DMS153 (cell line): ENCODE results near the gene ADSS1.
"Not testable (repeated sequence)": the region's sequence is repeated elsewhere in the genome, so short reads cannot be mapped to it uniquely, and the experiment has no call there.

Experiments
- DNase-seq: peaks from one replicate; lab custom pipeline; 2025; lab: John Stamatoyannopoulos, UW

The ADSS1 gene

GRCh38 chr14:104734601-104734990 lies 10.6 kb downstream of the ADSS1 start:
- no peak for DNase-seq

DNA sequence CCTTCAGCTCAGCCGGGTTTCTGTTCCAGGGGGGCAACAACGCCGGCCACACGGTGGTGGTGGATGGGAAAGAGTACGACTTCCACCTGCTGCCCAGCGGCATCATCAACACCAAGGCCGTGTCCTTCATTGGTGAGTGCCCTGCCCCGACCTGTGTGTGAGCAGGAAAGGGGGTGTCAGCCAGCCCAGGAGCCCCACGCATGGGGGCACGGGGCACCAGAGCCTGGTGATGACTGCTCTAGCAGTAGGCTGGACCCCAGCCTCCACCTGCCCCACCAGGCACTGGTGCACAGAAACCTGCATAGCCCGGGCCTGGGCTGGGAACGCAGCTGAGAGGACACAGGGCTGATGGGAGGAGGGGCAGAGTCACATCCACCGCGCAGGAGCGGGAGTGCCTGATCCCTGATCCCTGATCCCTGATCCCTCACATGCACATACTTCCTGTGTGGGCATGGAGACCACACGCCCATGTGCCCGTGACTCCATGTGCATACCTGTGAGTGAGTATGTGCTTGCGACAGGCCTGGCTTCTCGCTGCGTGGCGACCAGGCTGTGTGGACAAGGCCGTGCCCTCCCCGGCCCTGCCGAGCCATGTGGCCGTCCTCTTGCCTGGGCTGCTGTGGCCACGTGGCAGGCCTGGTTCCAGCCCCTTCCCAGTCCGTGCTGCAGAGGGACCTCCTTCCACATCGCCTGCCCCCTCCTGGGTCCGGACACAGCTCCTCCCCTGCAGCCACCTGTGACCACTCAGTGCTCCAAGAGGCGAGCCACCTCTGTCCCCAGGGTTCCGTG lies 11.2 kb downstream of the ADSS1 start:
- no peak for DNase-seq

DNA sequence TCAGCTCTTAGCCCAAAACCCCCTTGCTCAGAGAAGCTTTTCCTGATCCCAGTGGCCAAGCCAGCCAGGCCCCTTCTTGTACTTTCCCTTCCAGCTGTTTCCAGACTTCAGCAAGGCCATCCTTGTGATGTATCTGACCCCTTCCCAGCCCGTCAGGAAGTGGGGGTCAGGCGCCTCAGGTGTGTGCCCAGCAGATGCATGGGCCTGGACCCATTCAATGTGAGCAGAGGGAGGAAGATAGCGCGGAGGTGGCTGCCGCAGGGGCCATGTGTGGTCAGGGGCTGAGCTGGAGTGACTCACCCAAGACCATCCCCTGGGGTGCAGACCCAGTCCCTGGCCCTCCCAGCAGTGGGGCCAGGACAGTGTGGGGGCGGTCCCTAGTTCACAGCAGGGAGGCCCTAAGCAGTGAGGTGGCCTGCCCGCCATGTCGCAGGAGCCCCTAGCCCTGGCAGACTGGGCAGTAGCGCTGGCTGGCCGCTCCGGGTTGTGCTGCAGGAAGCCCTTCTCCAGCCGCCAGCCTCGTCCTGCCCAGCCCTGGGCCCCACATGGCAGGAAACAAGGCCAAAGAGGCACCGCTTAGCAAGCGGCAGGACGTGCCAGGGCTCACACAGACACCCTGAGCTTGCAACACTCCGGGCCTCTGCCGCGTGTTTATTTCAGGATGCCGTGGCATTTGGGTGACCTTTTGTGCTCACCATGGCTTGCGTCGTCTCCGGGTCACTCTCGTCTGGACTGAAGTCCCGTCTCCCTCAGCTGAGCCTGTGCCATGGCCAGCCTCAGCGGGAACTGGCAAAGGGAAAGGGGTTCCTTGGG lies 12.0 kb downstream of the ADSS1 start:
- peak; percentile 5 for DNase-seq

GRCh38 chr14:104738375-104739019 lies 14.5 kb downstream of the ADSS1 start:
- DNase-seq: no peak

DNA sequence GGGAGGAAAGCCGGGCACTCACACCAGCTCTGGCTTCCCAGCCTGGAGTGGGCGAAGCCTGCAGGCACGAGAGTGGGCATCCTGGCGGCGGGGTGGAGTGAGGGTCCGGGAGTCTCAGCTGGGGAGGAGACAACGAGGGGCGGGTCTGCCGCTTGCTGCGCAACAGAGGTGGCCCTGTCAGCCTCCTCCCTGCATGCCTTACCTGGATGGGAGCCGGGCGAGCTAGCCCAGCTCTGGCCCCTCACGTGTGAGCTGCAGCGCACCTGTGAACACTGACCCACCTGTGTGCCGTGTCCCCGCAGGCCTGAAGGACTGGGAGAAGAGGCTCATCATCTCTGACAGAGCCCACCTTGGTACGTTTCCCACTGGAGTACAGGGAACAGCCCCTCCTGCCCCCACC lies 15.0 kb downstream of the ADSS1 start:
- DNase-seq: no peak

DNA sequence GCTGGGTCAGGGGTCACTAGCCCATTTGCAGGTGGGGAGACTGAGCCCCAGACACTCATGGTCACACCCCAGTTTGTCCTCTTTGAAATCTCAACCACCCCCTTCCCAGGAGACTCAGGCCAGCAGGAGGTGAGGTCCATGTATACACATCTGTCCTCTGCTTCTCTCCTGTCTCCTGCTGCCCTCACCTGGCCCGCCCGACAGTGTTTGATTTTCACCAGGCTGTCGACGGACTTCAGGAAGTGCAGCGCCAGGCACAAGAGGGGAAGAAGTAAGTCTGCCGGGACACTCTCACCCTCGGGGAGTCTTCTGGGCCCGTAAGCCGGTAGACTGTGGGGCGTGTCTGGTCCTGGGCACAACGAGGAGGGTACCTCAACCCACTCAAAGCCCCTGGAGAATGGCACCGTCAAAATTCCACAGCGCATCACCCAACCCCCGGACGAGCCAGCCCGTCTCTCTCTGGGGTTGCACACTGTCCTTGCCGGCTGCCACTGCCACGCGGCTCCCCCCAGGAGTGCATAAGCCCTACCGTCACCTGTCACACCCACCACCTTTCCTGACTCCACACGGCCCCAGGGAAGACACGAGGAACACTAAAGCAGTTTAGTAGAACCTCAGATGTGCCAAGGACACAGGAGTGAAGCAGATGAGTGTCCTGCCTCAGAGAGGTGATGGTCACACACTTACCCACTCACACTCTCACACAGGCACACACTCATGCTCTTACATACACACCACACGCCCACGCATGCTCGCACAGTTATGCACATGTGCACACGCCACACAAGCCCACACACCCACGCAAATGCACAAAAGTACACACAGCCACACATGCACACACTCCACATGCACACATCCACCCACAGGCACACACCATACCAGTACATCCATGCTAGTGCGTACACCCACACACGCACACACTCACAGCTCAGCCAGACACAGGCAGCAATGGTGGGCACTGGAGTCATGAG lies 15.8 kb downstream of the ADSS1 start:
- DNase-seq: no peak

- no peak for DNase-seq
Measured at GRCh38 chr14:104741108-104741802, 17.2 kb downstream of the ADSS1 start.

- no peak for DNase-seq
Measured at GRCh38 chr14:104741803-104742251, 17.8 kb downstream of the ADSS1 start.

DNA sequence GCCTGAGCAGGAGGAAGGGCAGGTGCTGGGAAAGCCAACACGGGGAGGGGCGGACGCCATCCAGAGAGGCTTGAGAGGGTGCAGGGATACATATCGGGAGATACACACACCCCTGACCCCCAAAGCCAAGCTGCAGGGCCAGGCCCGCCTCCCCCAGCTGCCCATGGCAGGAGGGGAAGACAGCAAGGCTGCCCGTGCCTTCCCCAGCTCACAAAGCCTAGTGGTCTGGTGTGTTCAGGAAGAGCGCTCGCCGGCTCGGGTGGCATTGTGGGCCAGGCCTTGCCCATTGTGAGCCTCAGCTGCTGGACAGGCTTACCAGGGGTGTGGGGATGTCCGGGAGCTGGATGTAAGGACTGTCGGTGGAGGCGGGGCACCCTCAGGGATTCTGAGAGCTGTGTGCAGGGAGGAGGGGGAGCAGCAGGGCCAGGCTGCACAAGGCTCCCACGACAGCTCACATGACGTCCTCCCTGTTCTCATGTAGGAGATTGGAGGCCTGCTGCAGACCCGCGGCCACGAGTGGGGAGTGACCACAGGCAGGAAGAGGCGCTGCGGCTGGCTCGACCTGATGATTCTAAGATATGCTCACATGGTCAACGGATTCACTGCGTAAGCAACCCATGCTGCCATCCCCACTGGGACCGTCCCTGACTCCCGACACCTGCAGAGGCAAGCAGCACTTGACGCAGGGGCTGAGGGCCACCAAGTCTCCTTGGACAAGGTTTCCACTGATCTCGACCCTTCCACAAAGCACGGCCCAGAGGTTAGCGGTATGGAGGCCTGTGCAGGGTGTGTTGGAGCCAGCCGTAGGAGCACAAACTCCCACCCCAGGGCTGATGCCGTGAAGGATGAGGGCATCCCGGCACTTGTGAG lies 18.8 kb downstream of the ADSS1 start:
- no peak for DNase-seq

GRCh38 chr14:104743461-104744380 lies 19.7 kb downstream of the ADSS1 start:
- no peak for DNase-seq

DNA sequence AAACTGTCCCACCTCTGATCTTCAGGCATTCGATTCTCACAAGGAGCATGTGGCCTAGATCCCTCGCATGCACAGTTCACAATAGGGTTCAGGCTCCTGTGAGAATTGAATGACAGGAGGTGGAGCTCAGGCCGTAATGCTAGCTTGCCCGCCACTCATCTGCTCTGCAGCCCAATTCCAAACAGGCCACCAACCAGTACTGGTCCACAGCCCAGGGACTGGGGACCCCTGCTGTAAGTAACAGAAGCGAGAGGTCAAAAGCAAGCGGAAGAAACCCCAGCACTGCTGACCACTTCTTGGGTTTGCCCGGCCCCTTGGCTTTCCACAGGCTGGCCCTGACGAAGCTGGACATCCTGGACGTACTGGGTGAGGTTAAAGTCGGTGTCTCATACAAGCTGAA lies 20.5 kb downstream of the ADSS1 start:
- no peak for DNase-seq

- no peak for DNase-seq
Measured at GRCh38 chr14:104745431-104745830, 21.4 kb downstream of the ADSS1 start.

- no peak for DNase-seq
Measured at GRCh38 chr14:104746071-104746545, 22.1 kb downstream of the ADSS1 start.

DNA sequence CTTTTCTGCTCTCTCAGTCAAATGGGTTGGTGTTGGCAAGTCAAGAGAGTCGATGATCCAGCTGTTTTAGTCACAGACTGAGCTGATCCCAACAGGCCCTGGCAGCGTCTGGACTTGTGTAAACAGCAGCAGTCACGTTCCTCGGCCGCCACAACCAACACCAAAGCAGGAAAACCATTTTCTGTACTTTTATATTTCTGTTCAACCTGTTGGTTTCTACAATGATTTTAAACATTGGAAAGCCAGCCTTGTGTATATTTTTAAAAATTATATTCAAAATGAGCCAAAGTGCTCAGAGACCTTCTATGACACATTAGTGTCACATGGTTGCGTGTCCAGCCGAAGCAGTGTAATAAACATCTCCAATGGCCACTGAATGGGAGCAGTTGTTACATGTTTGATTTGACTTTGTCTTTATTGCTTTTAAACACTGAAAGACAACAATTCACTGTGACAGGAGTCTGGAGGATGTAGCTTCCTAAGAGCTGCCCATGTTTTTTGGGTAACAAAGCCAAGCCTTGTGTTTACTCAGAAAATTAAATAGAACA lies 23.0 kb downstream of the ADSS1 start:
- DNase-seq: peak; percentile 72

DNA sequence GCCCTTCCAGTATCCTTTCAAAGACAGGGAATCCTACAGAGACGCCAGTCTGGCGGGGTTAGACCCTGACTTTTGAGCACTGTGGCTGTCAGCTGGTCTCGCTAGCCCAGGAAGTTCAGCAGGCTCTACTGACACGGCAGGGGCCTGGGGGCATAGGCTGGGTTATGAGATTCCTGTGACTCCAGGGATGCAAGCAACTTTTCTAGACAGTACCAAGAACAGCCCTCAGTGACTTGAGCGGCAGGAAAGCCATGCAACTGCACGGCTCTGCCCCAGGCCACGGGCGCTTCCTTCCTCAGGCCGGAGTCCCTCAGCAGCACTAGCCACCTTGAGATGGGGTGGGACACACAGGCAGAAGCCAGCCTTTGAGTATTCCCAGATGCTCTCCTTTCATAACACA lies 23.8 kb downstream of the ADSS1 start:
- no peak for DNase-seq

GRCh38 chr14:104749111-104749649 lies 25.2 kb downstream of the ADSS1 start:
- no peak for DNase-seq

DNA sequence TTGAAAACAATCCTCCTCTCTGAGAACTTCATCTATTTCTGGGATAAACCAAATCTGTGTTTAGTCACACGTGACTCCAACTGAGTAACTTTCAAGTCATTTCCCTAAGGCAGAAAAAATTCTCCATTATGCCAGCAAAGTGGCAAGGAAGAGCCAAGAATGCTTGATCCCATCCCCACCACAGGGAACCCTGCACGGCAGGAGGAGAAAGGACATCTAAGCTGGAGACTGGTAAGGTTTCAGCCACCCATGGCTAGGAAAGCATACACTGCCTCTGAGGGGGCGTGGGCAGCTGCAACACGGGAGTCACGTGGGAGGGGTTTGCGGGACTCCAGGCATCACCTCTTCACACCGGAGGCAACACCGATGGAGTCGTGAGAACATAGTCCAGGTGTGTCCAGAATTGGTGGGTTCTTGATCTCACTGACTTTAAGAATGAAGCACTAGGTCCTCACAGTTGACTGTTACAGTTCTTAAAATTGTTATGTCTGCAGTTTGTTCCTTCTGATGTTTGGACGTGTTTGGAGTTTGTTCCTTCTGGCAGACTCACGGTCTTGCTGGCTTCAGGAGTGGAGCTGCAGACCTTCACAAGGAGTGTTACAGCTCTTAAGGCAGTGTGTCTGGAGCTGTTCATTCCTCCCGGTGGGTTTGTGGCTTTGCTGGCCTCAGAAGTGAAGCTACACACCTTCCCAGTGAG lies 26.2 kb downstream of the ADSS1 start:
- DNase-seq: no peak

GRCh38 chr14:104750753-104751057 lies 26.7 kb downstream of the ADSS1 start:
- DNase-seq: not testable (repeated sequence)
